Mucosa of descending colon (tissue), 3 donors: Measurements from ENCODE around the gene PRR11. TPM values are rescaled to one million over a fixed set of nuclear protein-coding genes. Genes with fewer than 3 reads are reported as not detected.
A peak's percentile ranks its signal among the peaks of the same experiment; 100 is the strongest.

Source experiments
- ATAC-seq: fragments of 200-7000 bp; cut with Tn5 transposase; one replicate; pipeline ENCODE4 v1.9.1; 2020; ENCODE audit warnings: mild to moderate bottlenecking, moderate library complexity
- DNase-seq, 3 donors: peaks; one replicate each; pipeline ENCODE4 v3.0.0-alpha.2; 2020
- H3K36me3 ChIP-seq: fragments of 200-600 bp; one replicate; pipeline ENCODE4 v1.8.0; 2021; ENCODE audit warnings: low read depth, mild to moderate bottlenecking
- H3K4me1 ChIP-seq: fragments of 200-600 bp; one replicate; pipeline ENCODE4 v1.8.0; 2021; ENCODE audit warnings: low read depth, mild to moderate bottlenecking
- H3K4me3 ChIP-seq: fragments of 200-600 bp; one replicate; pipeline ENCODE4 v1.8.0; 2021; ENCODE audit warnings: mild to moderate bottlenecking
- H3K9me3 ChIP-seq: fragments of 200-600 bp; one replicate; pipeline ENCODE4 v1.8.0; 2021; ENCODE audit warnings: mild to moderate bottlenecking
- intact Hi-C, 2 donors: fragments of 100-400 bp; cut with DNase I in 1 of 2; cut with micrococcal nuclease in 1 of 2; formaldehyde crosslinking; loops; one replicate each; pipeline versions ENCODE4 v1.11.0 to v1.11.1; 2022; cut with DNase I, micrococcal nuclease
- long read RNA-seq, 2 donors: library from polyadenylated mRNA; unstranded; transcript quantifications; one replicate each; pipeline ENCODE4 v2.0.0, GENCODE V29; 2019 to 2021
- total RNA-seq, 3 donors: library from RNA; stranded (reverse); fragmentation: NEBNext Ultra II Directional in 2 of 3; extraction: Animal tissue kit (Norgen Biotek cat#: 25700) in 2 of 3; gene quantifications; one replicate each; pipeline versions ENCODE4 v1.2.1 to v1.2.4, GENCODE V29; 2021 to 2023
- TF ChIP-seq, protein P1 (sequence below): fragments of 200-600 bp; IDR thresholded peaks from one replicate; pipeline ENCODE4 v1.8.0; 2022; ENCODE audit warnings: antibody characterized with exemption, mild to moderate bottlenecking
- donor health status: DM: no; HTN: no; CAD: no; lungs with moderate emphysema.
- donor health status: DM: no; HTN: no; CAD: no.
- donor health status: DM: no; HTN: yes; CAD: no.

Gene PRR11
- total RNA-seq, result 10 to 100 TPM in 1 of 3 donors, 1 to 10 TPM in 2; 2.0 to 17.3 (median 3.5) TPM
- long read RNA-seq, donor 1, result 0 reads
- long read RNA-seq, donor 2, partial matches to known transcripts, result 2 of 3 reads
- long read RNA-seq, donor 2, other reads (novel, unspliced or antisense), result 0 of 3 reads

DNA sequence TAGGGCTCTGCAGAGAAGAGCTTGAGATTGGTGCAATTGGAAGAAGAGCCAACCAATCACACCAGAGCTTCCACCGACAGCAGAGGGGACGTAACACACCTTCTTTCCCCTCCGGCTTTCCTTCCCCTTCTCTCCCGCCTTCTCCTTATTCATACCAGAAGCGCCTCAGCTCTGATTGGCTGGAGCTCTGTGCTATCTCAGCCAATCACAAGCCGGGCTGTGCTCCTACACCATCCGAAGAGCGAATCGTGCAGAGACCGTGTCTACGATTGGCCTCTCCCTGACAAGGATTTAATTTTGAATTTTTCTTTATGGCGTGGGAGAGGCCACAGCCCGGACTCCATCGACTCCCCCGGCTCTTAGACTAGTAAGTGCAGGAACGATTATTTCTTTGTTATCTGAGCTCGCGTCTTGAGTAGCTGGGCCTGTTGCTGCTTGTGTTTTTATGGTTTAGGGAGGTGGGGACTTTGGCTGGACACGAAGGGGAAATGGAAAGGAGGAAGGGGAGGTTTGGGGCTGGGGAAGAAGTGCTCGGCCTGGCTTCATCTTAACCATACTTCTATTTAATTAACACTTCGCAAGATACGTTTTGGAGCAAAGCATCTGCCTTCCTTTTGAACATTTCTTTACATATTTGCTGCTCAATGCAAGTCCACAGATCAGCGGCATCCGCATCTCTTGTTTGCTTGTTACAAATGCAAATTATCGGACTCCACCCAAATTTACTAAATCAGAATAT is at the start of gene PRR11:
Gene PRR11, plus strand, starts transcription at position 308 of the 739 bp plus-strand sequence. CDS start 14,007 bp downstream, outside the sequence.
- H3K4me3 ChIP-seq, result peak within 1 kb of the TSS; percentile 40
- peak; percentile 92 for ATAC-seq
- no peaks in the 10 kb centered on the region for H3K9me3 ChIP-seq
- H3K4me1 ChIP-seq, result peaks cover 9% of the 10 kb centered on the region
- TF ChIP-seq, protein P1, sequence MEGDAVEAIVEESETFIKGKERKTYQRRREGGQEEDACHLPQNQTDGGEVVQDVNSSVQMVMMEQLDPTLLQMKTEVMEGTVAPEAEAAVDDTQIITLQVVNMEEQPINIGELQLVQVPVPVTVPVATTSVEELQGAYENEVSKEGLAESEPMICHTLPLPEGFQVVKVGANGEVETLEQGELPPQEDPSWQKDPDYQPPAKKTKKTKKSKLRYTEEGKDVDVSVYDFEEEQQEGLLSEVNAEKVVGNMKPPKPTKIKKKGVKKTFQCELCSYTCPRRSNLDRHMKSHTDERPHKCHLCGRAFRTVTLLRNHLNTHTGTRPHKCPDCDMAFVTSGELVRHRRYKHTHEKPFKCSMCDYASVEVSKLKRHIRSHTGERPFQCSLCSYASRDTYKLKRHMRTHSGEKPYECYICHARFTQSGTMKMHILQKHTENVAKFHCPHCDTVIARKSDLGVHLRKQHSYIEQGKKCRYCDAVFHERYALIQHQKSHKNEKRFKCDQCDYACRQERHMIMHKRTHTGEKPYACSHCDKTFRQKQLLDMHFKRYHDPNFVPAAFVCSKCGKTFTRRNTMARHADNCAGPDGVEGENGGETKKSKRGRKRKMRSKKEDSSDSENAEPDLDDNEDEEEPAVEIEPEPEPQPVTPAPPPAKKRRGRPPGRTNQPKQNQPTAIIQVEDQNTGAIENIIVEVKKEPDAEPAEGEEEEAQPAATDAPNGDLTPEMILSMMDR, result no peak
- peak; percentile 91 to 97 (median 94) for DNase-seq
- H3K36me3 ChIP-seq, result peaks cover 6% of the 10 kb centered on the region
- intact Hi-C loops, result no loop called here

DNA sequence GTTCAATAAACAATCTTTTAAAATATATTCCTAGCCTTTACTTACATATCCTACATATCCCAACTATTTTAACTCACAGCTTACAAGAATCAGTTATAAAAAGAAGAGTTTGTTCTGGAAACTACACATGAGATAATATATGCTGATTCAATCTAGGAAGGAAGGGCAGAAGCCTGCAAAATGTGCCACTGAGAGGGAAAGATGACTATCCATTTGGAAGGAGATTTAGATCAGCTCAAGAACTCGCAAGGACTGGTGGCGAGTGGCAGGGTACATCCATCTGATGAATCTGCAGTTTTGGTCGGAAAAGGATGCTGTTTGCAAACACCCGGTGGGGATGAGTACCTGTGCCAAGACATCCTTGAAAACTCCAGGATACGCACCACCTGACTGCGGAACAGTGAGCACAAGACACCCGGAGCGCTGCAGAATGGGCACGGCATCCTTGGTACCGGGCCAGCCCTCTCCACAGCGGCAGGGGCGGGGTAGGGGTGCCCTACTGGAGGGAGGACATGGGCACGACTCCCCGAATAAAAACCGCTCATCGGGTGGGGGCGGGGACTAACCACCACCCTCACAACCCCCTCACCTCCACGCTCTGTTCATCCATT is 49.6 kb upstream of the PRR11 start:
- TF ChIP-seq, protein P1, result no peak
- Histone ChIP-seq H3K9me3 (no peaks in the 10 kb centered on the region), H3K36me3 (no peaks in the 10 kb centered on the region), H3K4me3 (peak overlapping the region; percentile 81), H3K4me1 (peaks cover 9% of the 10 kb centered on the region)
- peak; percentile 59 for ATAC-seq
- DNase-seq, result peak; percentile 72 to 85 (median 82)
- intact Hi-C loops, result no loop called here

DNA sequence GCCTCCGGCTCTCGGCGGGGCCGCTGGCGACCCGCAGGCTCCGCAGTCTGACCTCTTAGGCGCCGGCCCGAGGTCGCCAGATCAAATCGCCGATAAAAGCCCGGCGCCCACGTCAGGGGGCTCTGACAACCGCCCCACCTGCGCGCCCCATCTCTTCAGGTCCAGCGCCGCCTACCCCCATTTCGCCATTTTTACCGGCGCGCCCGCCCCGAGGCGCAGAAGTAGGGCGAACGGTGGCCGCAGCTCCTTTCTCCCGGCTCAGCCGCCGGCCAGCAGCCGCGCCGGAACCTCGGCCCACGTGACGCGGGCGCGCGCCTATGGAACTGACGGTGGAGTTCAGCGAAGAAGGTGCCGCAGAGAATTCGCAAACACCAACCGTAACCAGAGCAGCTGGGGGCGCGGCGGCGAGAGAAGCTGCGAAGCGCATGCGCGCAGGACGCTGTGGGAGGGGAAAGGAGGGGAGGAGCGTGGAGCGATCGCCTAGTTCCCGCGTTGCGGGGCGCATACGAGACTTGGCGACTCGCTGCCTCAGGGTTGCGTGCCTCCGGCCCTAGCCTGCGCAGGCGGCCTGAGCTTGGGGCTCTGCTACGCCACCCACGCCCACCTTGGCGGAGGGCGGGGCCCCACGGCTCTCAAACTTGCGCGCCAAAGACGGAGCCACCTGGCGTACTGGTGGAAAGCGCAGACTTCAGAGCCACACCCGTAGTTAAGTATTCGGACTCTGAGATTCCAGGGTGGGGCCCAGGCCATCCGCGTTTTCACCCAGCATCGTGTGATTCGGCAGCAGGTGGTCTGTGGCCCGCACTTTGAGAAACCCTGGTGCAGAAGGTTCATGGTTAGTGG is 48.9 kb upstream of the PRR11 start, which contains the start of gene TRIM37:
Gene TRIM37, minus strand, starts transcription at position 418 of the 843 bp plus-strand sequence. CDS start 419 bp downstream, outside the sequence.
- TF ChIP-seq, protein P1, result peak; percentile 17
- intact Hi-C loops, result no loop called here
- Histone ChIP-seq H3K4me1 (peaks cover 9% of the 10 kb centered on the region), H3K36me3 (no peaks in the 10 kb centered on the region), H3K4me3 (peak within 1 kb of the TSS; percentile 81), H3K9me3 (no peaks in the 10 kb centered on the region)
- DNase-seq (peak; percentile 97 to 100 (median 99)), ATAC-seq (peak; percentile 97)

DNA sequence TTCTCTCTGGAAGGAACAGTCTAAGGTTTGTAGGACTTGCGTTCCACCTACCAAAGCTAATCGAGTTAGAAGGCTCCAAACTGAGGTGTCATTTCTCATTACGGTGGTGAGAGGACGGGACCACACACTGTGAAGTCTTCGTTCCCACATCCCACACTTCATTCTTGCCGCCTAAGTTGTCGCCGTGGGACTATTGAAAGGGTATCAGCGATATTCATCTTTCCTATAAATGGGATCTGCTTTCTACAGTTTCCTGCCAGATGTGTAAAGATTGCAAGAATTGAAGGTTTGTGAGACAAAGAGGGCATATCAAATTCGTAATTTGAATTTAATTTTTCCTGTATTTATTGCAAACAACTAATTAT is 48.3 kb upstream of the PRR11 start:
- Histone ChIP-seq H3K4me3 (peak overlapping the region; percentile 81), H3K36me3 (no peaks in the 10 kb centered on the region), H3K4me1 (peaks cover 9% of the 10 kb centered on the region), H3K9me3 (no peaks in the 10 kb centered on the region)
- DNase-seq (no peak), ATAC-seq (no peak)
- intact Hi-C loops, result no loop called here
- TF ChIP-seq, protein P1, result no peak

DNA sequence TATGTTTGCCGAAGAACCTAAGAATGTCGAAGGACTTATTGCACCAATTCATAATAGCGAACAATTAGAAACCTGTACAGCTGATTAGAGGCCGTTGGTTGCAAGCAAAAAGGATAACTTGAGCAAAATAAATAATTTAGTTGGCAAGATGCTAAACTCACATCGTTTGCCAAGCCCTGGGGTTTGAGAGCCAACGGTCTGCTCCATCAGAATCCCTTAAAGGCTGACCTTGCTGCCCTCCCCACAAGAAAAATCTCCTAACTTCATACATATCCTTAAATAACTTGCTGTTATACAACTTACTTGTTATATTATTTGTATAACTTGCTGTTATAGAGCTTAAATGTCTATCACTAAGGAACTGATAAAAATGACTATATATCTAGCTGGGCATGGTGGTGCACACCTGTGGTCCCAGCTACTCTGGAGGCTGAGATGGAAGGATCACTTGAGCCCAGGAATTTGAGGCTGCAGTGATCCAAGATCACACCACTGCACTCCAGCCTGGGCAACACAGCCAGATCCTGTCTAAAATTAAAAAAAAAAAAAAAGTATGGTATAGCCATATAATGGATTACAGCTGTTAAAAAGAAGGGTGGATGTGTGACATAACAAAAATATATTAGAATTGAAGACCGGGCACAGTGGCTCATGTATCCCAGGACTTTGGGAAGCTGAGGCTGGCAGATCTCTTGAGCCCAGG is 47.0 kb upstream of the PRR11 start:
- ATAC-seq, result no peak
- TF ChIP-seq, protein P1, result no peak
- intact Hi-C loops, result no loop called here
- Histone ChIP-seq H3K36me3 (no peaks in the 10 kb centered on the region), H3K9me3 (no peaks in the 10 kb centered on the region), H3K4me3 (no peak overlapping the region), H3K4me1 (peaks cover 9% of the 10 kb centered on the region)
- DNase-seq, result no peak
